H1 (cell line): ENCODE measurements around the gene CSF3. TPM values are rescaled to one million over a fixed set of nuclear protein-coding genes. Genes with fewer than 3 reads are reported as not detected.
A peak's percentile ranks its signal among the peaks of the same experiment; 100 is the strongest.

Experiments used
- CTCF ChIA-PET: fragments of 300-600 bp; sonication (Branson Sonifier 250); formaldehyde crosslinking; loops from one replicate; lab custom pipeline; 2021; ENCODE audit not compliant: partially characterized antibody; lab: Charles Lee
- POLR2A ChIA-PET: fragments of 300-600 bp; sonication (Branson Sonifier 250); formaldehyde crosslinking; loops from one replicate; lab custom pipeline; 2021; ENCODE audit warnings: inconsistent platforms; ENCODE audit not compliant: partially characterized antibody; lab: Charles Lee
- DNase-seq, 2 experiments: peaks; one replicate each; pipeline versions ENCODE4 v3.0.0 to v3.0.0-alpha.2; 2010 to 2022; ENCODE audit warnings: low spot score in 2 of 2, low read depth in 1 of 2, mixed read lengths in 1 of 2
- FAIRE-seq: peaks from 2 replicates; lab custom pipeline; 2011; peaks lifted over from hg19 to GRCh38; lab: Jason Lieb, UNC
- H2AFZ ChIP-seq: 2 replicates; pipeline ENCODE4 v1.8.1; 2012; ENCODE audit warnings: low read length, inconsistent platforms
- H2AK5ac ChIP-seq: 2 replicates; pipeline ENCODE4 v1.6.1; 2013; ENCODE audit warnings: low read depth, low read length
- H2BK120ac ChIP-seq: replicated peaks from 2 replicates; pipeline ENCODE3; 2013; ENCODE audit warnings: low read depth, low read length, inconsistent platforms
- H2BK12ac ChIP-seq: 2 replicates; pipeline ENCODE4 v1.6.1; 2013; ENCODE audit warnings: low read depth, low read length
- H2BK15ac ChIP-seq: 2 replicates; pipeline ENCODE4 v1.6.1; 2013; ENCODE audit warnings: low read length
- H2BK20ac ChIP-seq: 2 replicates; pipeline ENCODE4 v1.6.1; 2013; ENCODE audit warnings: low read length
- H2BK5ac ChIP-seq: 2 replicates; pipeline ENCODE4 v1.6.1; 2013; ENCODE audit warnings: low read depth, low read length
- H3K14ac ChIP-seq: 2 replicates; pipeline ENCODE4 v1.6.1; 2013; ENCODE audit warnings: inconsistent platforms; ENCODE audit not compliant: insufficient read length
- H3K18ac ChIP-seq: 2 replicates; pipeline ENCODE4 v1.6.1; 2013; ENCODE audit warnings: low read length; ENCODE audit errors: extremely low read depth
- H3K23ac ChIP-seq: 2 replicates; pipeline ENCODE4 v1.6.1; 2013; ENCODE audit warnings: inconsistent platforms; ENCODE audit not compliant: insufficient read length
- H3K23me2 ChIP-seq: 2 replicates; pipeline ENCODE4 v1.6.1; 2013; ENCODE audit warnings: low read depth, low read length
- H3K27ac ChIP-seq: 2 replicates; pipeline ENCODE4 v1.6.1; 2011; ENCODE audit warnings: low read depth, low read length, inconsistent platforms
- H3K27me3 ChIP-seq, 4 experiments: replicated peaks in 1 of 4; 1 replicate in 1 of 4; 2 replicates in 3 of 4; pipeline versions ENCODE4 v1.6.1 to v1.8.1; 2011 to 2013; ENCODE audit warnings: low read length in 3 of 4, mild to moderate bottlenecking in 3 of 4, inconsistent platforms in 2 of 4, mixed read lengths in 2 of 4, moderate library complexity in 1 of 4; ENCODE audit not compliant: control insufficient read depth in 3 of 4, insufficient read depth in 3 of 4; ENCODE audit errors: extremely low read depth in 1 of 4
- H3K36me3 ChIP-seq, 4 experiments: 2 replicates each; pipeline versions ENCODE4 v1.6.1 to v1.8.1; 2011 to 2013; ENCODE audit warnings: mild to moderate bottlenecking in 4 of 4, low read length in 3 of 4, moderate library complexity in 2 of 4, control low read depth in 1 of 4, inconsistent platforms in 1 of 4; ENCODE audit not compliant: insufficient read depth in 4 of 4, control insufficient read depth in 2 of 4
- H3K4ac ChIP-seq: replicated peaks from 2 replicates; pipeline ENCODE3; 2013; ENCODE audit warnings: low read length, low read depth, mixed read lengths, inconsistent platforms; ENCODE audit not compliant: insufficient read length
- H3K4me1 ChIP-seq, 4 experiments: replicated peaks in 1 of 4; 1 replicate in 1 of 4; 2 replicates in 3 of 4; pipeline versions ENCODE4 v1.6.1 to v1.8.1; 2011 to 2013; ENCODE audit warnings: low read length in 3 of 4, inconsistent platforms in 2 of 4, mixed read lengths in 1 of 4; ENCODE audit not compliant: insufficient read depth in 4 of 4, control insufficient read depth in 3 of 4
- H3K4me2 ChIP-seq, 2 experiments: 2 replicates each; pipeline versions ENCODE4 v1.6.1 to v1.8.1; 2011 to 2013; ENCODE audit warnings: low read depth in 2 of 2, low read length in 2 of 2, control low read depth in 1 of 2, inconsistent platforms in 1 of 2, mild to moderate bottlenecking in 1 of 2; ENCODE audit not compliant: insufficient read depth in 1 of 2
- H3K4me3 ChIP-seq, 4 experiments: fragments of 200-600, 300-600 bp in 1 of 4; sonication (generic), shearing (Covaris generic), sonication (Bioruptor Twin) in 1 of 4; 2 replicates each; pipeline versions ENCODE4 v1.5.1 to v1.8.1; 2011 to 2016; ENCODE audit warnings: low read length in 4 of 4, low read depth in 3 of 4, control low read depth in 2 of 4, inconsistent platforms in 2 of 4, mild to moderate bottlenecking in 2 of 4, mixed read lengths in 1 of 4, moderate library complexity in 1 of 4; ENCODE audit not compliant: insufficient read depth in 2 of 4; ENCODE audit errors: extremely low read depth in 1 of 4
- H3K56ac ChIP-seq: replicated peaks from 2 replicates; pipeline ENCODE3; 2013; ENCODE audit warnings: low read depth, mild to moderate bottlenecking, mixed read lengths, low read length, inconsistent platforms; ENCODE audit not compliant: insufficient read length
- H3K79me1 ChIP-seq: 2 replicates; pipeline ENCODE4 v1.6.1; 2013; ENCODE audit warnings: low read depth, low read length, control low read depth
- H3K79me2 ChIP-seq, 2 experiments: 2 replicates each; pipeline versions ENCODE4 v1.6.1 to v1.8.1; 2012 to 2013; ENCODE audit warnings: low read length in 2 of 2, mild to moderate bottlenecking in 2 of 2, inconsistent platforms in 1 of 2; ENCODE audit not compliant: insufficient read depth in 2 of 2, control insufficient read depth in 1 of 2
- H3K9ac ChIP-seq, 4 experiments: replicated peaks in 1 of 4; 1 replicate in 1 of 4; 2 replicates in 3 of 4; pipeline versions ENCODE4 v1.6.1 to v1.8.1; 2011 to 2013; ENCODE audit warnings: low read depth in 3 of 4, low read length in 3 of 4, control low read depth in 2 of 4, mild to moderate bottlenecking in 2 of 4, moderate library complexity in 2 of 4, inconsistent platforms in 1 of 4; ENCODE audit errors: extremely low read depth in 1 of 4
- H3K9me3 ChIP-seq, 2 experiments: 2 replicates each; pipeline versions ENCODE4 v1.6.1 to v1.8.1; 2012 to 2013; ENCODE audit warnings: mild to moderate bottlenecking in 2 of 2, moderate library complexity in 2 of 2, control low read depth in 1 of 2, inconsistent platforms in 1 of 2, low read depth in 1 of 2, low read length in 1 of 2, mixed read lengths in 1 of 2; ENCODE audit not compliant: insufficient read depth in 2 of 2
- H4K20me1 ChIP-seq, 2 experiments: replicated peaks in 1 of 2; 2 replicates each; pipeline versions ENCODE3 to v1.8.1; 2011 to 2013; ENCODE audit warnings: inconsistent platforms in 2 of 2, low read length in 2 of 2, mild to moderate bottlenecking in 1 of 2; ENCODE audit not compliant: insufficient read depth in 2 of 2, control insufficient read depth in 1 of 2
- H4K5ac ChIP-seq: 2 replicates; pipeline ENCODE4 v1.6.1; 2013; ENCODE audit warnings: low read length, low read depth, mixed read lengths, inconsistent platforms; ENCODE audit not compliant: insufficient read length
- H4K8ac ChIP-seq: 2 replicates; pipeline ENCODE4 v1.8.0; 2013; ENCODE audit warnings: mild to moderate bottlenecking, moderate library complexity, low read length, inconsistent platforms; ENCODE audit not compliant: insufficient read depth; ENCODE audit errors: extremely low read depth
- H4K91ac ChIP-seq: replicated peaks from 2 replicates; pipeline ENCODE3; 2013; ENCODE audit warnings: low read length, mixed read lengths, inconsistent platforms; ENCODE audit not compliant: insufficient read length
- ASH2L ChIP-seq: fragments of 200-600, 300-600 bp; sonication (generic); IDR thresholded peaks from one replicate; pipeline ENCODE4 v1.7.1; 2017; ENCODE audit warnings: low read length
- CTCF ChIP-seq, 3 experiments: IDR thresholded peaks; 1 replicate in 2 of 3; 2 replicates in 1 of 3; pipeline versions ENCODE4 v1.5.1 to v1.6.1; 2011; ENCODE audit warnings: low read length in 3 of 3, mild to moderate bottlenecking in 3 of 3, inconsistent platforms in 2 of 3, low read depth in 1 of 3, moderate library complexity in 1 of 3; ENCODE audit not compliant: insufficient read depth in 1 of 3; ENCODE audit errors: control extremely low read depth in 1 of 3
- EGR1 ChIP-seq: IDR thresholded peaks from 2 replicates; pipeline ENCODE4 v1.6.1; 2011; ENCODE audit warnings: low read depth, low read length, borderline replicate concordance
- EP300 ChIP-seq, 2 experiments: IDR thresholded peaks; 1 replicate in 1 of 2; 2 replicates in 1 of 2; pipeline ENCODE4 v1.6.1; 2011 to 2012; ENCODE audit warnings: low read depth in 2 of 2, low read length in 2 of 2, mild to moderate bottlenecking in 2 of 2, borderline replicate concordance in 1 of 2, inconsistent platforms in 1 of 2, moderate library complexity in 1 of 2
- EZH2 ChIP-seq: fragments of 200-600 bp; sonication (generic); IDR thresholded peaks from 2 replicates; pipeline ENCODE4 v1.7.1; 2012; ENCODE audit warnings: low read depth, mild to moderate bottlenecking, moderate library complexity, low read length, inconsistent platforms; ENCODE audit not compliant: severe bottlenecking
- KDM1A ChIP-seq: fragments of 200-600, 300-600 bp; sonication (generic); IDR thresholded peaks from 2 replicates; pipeline ENCODE4 v1.7.1; 2016; ENCODE audit warnings: mild to moderate bottlenecking, low read length, borderline replicate concordance
- MAX ChIP-seq: IDR thresholded peaks from 2 replicates; pipeline ENCODE4 v1.6.1; 2012; ENCODE audit warnings: inconsistent platforms
- NANOG ChIP-seq: IDR thresholded peaks from 2 replicates; pipeline ENCODE4 v1.6.1; 2011; ENCODE audit warnings: low read length, low read depth, mild to moderate bottlenecking, inconsistent platforms; ENCODE audit not compliant: insufficient read depth, poor library complexity, severe bottlenecking
- SRF ChIP-seq: IDR thresholded peaks from 2 replicates; pipeline ENCODE4 v1.6.1; 2011; ENCODE audit warnings: mild to moderate bottlenecking, low read depth, low read length, moderate library complexity
- TAF1 ChIP-seq: IDR thresholded peaks from 2 replicates; pipeline ENCODE4 v1.6.1; 2011; ENCODE audit warnings: mild to moderate bottlenecking, low read depth, low read length
- TCF12 ChIP-seq: IDR thresholded peaks from 2 replicates; pipeline ENCODE4 v1.6.1; 2011; ENCODE audit warnings: low read depth, mild to moderate bottlenecking, low read length
- WGBS, 2 experiments: shearing (Covaris generic) in 1 of 2; methylation state at CpG; one replicate each; pipeline versions ENCODE4 v1.1.6 to v1.1.7; 2013 to 2015; ENCODE audit warnings: low lambda C conversion rate in 2 of 2, mixed read lengths in 2 of 2, inconsistent platforms in 1 of 2, low coverage in 1 of 2, missing lambda C conversion rate in 1 of 2; ENCODE audit not compliant: insufficient replicate concordance in 2 of 2, insufficient coverage in 1 of 2, insufficient read length in 1 of 2; ENCODE audit errors: extremely low coverage in 1 of 2, missing lambda C conversion rate in 1 of 2; 5-methylcytosine and 5-hydroxymethylcytosine counted together
- polyA plus RNA-seq, 7 experiments: library from polyadenylated mRNA; depleted of rRNA in 3 of 7; stranded (reverse) in 5 of 7; unstranded in 2 of 7; fragments of >200 nt in 5 of 7; fragments of 200-250 nt in 2 of 7; gene quantifications; 1 replicate in 5 of 7; 2 replicates in 1 of 7; 4 replicates in 1 of 7; pipeline versions ENCODE4 v1.2.1 to v1.2.3, GENCODE V29; 2011 to 2013; ENCODE audit warnings: missing spikeins in 2 of 7, mixed read lengths in 2 of 7
- total RNA-seq: library from RNA; stranded (reverse); fragmentation: NEBNext Ultra II Directional; extraction: Animal tissue kit (Norgen Biotek cat#: 25700); gene quantifications from 2 replicates; pipeline ENCODE4 v1.2.1, GENCODE V29; 2021

CSF3 gene
- total and polyA plus RNA-seq, 2 of the 8 experiments (the other 6 are each of a cell fraction or from before 2014, with no cell fraction given), result 0.03 TPM; not detected in 1

GRCh38 chr17:40041196-40041595, 26.0 kb downstream of the CSF3 start:
- FAIRE-seq, result no peak
- TF ChIP-seq TAF1 (no peak), NANOG (no peak), MAX (no peak), EGR1 (no peak), EZH2 (no peak), SRF (no peak), CTCF (IDR thresholded peaks at IDR 0.05; ENCODE audit: control extremely low read depth in 1 of 3, insufficient read depth in 1 of 3, low read depth in 1 of 3, low read length in 3 of 3) (no peak), EP300 (IDR thresholded peaks at IDR 0.05; ENCODE audit: borderline replicate concordance in 1 of 2, low read depth in 2 of 2, low read length in 2 of 2) (no peak), TCF12 (no peak), ASH2L (no peak), KDM1A (no peak)

More at GRCh38 chr17:40041196-40041595, 26.0 kb downstream of the CSF3 start:
- Histone ChIP-seq H3K79me1 (no peaks in the 10 kb centered on the region), H2BK12ac (no peak overlapping the region), H2AK5ac (no peak overlapping the region), H4K5ac (no peak overlapping the region), H3K27me3 (no peaks in the 10 kb centered on the region), H3K36me3 (peaks cover 0 to 3% (median 0%) of the 10 kb centered on the region in 4 experiments; a peak in 1 of 8 replicates), H3K79me2 (no peaks in the 10 kb centered on the region), H2BK120ac (no peak overlapping the region), H3K18ac (no peak overlapping the region), H3K14ac (no peak overlapping the region), H4K8ac (no peak overlapping the region), H3K4ac (no peak overlapping the region), H2BK15ac (no peak overlapping the region), H3K23ac (no peak overlapping the region), H3K9me3 (no peaks in the 10 kb centered on the region), H4K91ac (no peak overlapping the region), H3K56ac (peak overlapping the region; percentile 56), H2AFZ (no peak overlapping the region), H3K4me1 (peaks cover 0 to 6% (median 2%) of the 10 kb centered on the region in 4 experiments; a peak in 2 of 7 replicates), H3K4me2 (no peak overlapping the region), H3K4me3 (no peak overlapping the region), H3K9ac (no peak overlapping the region), H4K20me1 (no peaks in the 10 kb centered on the region), H2BK5ac (no peak overlapping the region), H2BK20ac (no peak overlapping the region), H3K27ac (no peak overlapping the region), H3K23me2 (no peaks in the 10 kb centered on the region)
- POLR2A ChIA-PET, result interaction anchor here (1.1 to 1.8 kb wide), 6 partner anchors 9 to 27 kb away, joined by 3 to 8 read pairs (median 4); partner anchors contain the start of genes CSF3 and MED24
- CTCF ChIA-PET, result interaction anchor here (1.0 to 29.7 kb wide), 5 partner anchors 23 to 49 kb away, joined by 3 to 876 read pairs (median 5); partner anchors contain the start of genes MED24 and THRA
- no peak for DNase-seq
- WGBS, 2 experiments, result 96% methylated on average over 2 of the region's 2 CpGs; no CpG with 5 or more reads in 1 of the 2 experiments
